GM18505 (cell line): Measurements from ENCODE around the gene TRIM23.

Source experiments
- ATAC-seq: cut with Tn5 transposase; IDR thresholded peaks from one replicate; pipeline ENCODE4 v1.9.1; 2021; ENCODE audit not compliant: unreplicated experiment
- POLR2A ChIP-seq: IDR thresholded peaks from 4 replicates; pipeline ENCODE4 v1.6.1; 2011; ENCODE audit warnings: borderline replicate concordance; ENCODE audit not compliant: insufficient read depth, insufficient read length; ENCODE audit errors: extremely low read depth

Gene TRIM23

DNA sequence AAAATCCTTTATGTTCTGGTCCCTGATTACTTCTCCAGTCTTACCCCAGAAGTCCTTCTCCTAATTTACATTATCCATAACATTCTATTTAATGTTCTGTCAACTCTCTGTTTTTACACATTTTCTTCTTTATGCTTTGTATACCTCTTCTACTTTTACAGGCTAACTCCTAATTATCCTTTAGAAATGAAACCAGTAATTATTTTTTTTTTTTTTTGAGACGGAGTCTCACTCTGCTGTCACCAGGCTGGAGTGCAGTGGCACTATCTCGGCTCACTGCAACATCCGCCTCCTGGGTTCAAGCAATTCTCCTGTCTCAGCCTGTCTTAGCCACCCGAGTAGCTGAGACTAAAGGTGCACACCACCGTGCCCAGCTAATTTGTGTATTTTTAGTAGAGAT is 70.2 kb downstream of the TRIM23 start:
- TF ChIP-seq POLR2A = no peak
- ATAC-seq = no peak

DNA sequence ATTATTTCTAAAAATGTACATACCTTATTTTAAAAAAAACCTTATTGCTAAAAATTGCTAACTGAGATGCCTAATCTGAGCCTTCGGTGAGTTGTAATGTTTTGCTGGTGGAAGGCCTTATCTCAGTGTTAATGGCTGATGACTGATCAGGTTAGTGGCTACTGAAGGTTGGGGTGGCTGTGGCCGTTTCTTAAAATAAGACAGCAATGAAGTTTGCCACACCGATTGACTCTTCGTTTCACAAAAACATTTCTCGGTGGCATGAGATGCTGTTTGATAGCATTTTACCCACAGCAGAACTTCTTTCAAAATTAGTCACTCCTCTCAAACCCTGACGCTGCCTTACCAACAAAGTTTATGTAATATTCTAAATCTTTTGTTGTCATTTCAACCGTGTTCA is 75.9 kb downstream of the TRIM23 start:
- ATAC-seq = no peak
- no peak for TF ChIP-seq POLR2A

DNA sequence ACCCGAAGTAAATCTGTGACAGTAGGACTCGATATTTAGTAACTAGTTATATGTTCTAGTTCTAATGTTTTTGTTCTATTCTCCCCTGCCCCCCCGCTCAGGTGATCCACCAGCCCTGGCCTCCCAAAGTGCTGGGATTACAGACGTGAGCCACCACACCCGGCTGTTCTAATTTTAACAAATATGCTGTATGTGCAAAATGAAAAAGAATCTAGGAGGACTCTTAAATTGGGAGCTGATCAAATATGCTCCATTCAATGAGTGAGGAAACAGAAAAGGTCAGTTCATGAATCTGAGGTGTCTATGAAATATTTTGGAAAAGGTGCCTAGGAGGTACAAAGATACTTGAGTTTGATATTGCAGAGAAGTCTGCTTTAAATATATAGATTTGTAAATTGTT is 78.0 kb downstream of the TRIM23 start:
- no peak for TF ChIP-seq POLR2A

DNA sequence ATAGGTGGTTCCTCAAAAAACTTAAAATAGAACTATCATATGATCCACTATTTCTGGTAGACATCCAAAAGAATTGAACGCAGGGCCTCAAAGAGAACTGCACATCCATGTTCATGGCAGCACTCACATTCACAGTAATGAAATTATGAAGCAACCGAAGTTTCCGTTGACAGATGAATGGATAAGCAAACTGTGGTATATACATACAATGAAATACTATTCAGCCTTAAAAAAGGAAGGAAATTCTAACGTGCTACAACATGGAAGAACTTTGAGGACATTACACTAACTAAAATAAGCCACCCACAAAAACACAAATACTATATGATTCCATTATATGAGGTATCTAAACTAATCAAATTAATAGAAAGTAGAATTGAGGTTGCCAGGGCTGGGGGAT is 79.7 kb downstream of the TRIM23 start:
- no peak for TF ChIP-seq POLR2A
- ATAC-seq = no peak

More for the DNA sequence above, 78.0 kb downstream of the TRIM23 start:
- no peak for ATAC-seq

DNA sequence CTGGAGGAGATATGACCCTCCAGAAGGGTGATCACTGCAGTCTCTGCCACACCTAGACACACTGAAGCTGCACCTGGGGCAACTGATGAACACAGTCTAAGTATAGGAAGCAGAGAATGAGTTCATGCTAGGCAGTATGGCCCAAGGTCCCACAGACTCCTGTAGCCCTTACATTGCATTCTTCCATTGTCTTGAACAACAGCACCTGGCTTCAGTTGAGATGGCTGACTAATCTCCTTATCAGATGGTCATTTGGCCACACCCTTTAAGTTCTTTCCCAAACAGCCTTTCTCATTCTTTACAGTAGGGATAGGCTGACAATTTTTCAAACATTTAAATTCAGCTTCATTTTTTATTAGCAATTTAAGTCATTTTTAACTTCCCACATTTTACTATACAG is 84.3 kb downstream of the TRIM23 start:
- TF ChIP-seq POLR2A = no peak
- no peak for ATAC-seq
